GM21515 (cell line): ENCODE measurements around the gene GRAMD1C.
"Not testable (repeated sequence)": the region's sequence is repeated elsewhere in the genome, so short reads cannot be mapped to it uniquely, and the experiment has no call there.

Experiments used
- ATAC-seq: cut with Tn5 transposase; IDR thresholded peaks from one replicate; pipeline ENCODE4 v1.9.1; 2021; ENCODE audit not compliant: unreplicated experiment

Gene GRAMD1C

DNA sequence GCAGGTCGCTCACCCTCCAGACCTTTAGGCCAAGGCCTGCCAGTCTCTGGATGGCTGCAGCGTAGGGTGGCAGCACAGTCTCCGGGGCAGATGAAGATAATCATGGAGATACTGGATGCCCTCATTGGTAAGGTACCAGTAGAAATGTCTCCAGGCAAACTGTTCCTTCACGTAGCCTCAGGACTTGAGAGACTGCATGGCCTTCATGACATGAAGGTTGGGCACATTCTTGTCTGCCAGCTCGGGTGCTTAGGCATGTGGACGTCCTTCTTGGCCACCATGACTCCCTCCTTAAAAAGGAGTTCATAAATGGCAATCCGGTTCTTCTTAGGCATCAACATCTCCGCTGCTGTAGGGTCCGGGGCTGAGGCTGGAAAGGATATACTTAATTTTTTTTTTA is 11.8 kb downstream of the GRAMD1C start:
- ATAC-seq: not testable (repeated sequence)

DNA sequence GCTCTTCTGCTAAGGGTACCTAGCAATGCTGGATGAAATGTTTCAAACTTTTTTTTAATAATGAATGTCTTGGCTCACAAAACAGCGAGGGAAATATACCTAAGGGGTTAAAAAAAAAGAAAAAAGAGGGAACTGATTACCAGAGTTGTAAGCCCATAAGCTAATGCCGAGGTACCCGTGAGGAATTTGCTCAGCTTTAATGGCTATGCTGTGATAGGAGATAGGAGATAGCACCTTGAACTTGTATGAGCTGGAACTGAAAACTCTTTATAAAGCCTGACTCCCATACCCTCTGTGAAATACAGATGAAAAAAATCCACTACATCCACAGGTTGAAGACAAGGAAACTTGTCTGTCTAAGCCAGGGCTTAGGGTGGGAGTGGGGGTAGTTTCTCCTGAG is 13.9 kb downstream of the GRAMD1C start:
- ATAC-seq: no peak

DNA sequence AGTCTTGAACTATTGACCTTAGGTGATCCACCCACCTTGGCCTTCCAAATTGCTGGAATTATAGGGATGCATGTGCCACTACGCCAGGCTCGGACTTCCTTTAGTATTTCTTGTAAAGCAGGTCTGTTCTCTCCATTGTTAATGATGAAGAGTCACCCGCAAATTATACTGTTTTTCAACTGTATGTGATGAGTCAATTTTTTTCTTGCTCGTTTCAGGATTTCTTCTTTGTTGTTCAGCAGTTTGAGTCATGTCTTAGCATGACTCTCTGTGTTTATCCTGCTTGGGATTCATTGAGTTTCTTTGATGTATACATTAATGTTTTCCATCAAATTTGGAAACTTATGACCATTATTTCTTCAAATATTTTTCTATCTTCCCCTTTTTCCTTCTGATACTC is 28.9 kb downstream of the GRAMD1C start:
- ATAC-seq: no peak

DNA sequence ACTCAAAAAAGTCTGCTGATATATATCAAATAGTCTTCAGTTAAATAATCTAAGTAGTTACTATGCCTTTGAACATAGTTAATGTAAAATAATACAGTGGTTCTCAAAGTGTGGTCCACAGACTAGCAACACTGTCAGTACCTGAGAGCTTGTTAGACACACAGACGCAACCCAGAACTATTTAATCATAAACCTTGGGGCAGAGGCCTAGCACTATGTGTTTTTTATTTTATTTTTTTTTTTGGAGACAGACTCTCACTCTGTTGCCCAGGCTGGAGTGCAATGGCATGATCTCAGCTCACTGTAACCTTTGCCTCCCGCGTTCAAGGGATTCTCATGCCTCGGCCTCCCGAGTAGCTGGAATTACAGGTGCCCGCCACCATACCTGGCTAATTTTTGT is 34.7 kb downstream of the GRAMD1C start:
- ATAC-seq: no peak

DNA sequence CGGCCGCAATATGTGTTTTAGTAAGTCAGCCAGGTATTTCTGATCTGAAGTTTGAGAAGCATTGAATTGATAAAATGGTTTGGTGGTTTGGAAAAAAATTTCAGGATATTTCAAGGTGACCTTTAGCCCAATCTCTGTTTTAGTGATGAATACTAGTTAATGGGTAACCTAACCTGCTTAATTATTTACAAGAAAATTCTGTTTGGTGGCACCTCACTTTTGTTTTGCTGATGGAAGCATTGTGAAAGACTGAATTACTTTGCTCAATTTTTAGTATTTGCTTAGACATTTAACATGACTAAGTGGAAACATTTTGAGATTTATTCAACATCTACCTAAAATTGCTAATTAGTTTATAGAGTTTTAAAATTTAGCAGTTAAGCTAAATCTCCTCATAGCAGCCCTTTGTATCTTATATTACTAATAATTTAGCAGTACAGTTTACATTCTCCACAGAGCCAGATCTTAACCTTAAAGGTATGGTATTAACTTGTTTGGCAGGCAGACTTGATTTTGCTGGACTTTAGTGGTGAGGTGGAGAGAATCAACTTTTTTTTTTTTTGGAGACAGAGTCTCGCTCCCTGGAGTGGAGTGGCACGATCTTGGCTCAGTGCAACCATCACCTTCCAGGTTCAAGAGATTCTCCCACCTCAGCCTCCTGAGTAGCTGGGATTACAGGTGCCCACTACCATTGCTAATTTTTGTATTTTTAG is 35.4 kb downstream of the GRAMD1C start:
- no peak for ATAC-seq

DNA sequence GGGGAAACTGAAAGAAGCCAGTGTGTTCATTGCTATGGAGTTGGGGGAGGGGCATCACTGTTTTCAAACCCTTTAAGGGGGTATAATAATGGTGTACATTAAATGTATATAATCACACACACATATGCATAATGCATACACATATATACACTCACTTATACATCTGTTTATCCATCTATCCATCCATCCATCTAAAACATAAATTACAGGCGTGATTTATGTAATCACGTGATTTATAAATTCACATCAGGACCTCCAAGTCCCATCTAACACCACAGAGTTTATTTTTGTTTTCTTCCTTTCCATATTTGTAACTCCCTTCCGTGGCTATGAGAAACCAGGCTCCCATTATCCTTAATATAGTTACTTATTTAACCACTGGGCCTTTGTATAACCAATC is 39.8 kb downstream of the GRAMD1C start:
- ATAC-seq: no peak

DNA sequence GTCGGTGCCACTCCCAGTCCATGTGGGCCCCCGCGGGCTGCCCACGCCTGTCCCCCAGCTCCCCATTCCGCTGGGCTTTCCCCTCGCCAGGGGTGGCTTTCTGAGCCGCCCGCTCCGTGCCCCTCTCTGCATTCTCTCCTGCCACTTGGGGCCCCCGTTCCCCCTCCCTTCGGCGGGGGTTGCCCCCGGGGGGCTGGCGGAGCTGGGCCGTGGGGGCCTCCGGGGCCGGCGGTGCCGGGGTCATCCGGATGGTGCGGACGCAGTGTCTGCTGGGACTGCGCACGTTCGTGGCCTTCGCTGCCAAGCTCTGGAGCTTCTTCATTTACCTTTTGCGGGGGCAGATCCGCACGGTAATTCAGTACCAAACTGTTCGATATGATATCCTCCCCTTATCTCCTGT is 46.5 kb downstream of the GRAMD1C start:
- no peak for ATAC-seq

DNA sequence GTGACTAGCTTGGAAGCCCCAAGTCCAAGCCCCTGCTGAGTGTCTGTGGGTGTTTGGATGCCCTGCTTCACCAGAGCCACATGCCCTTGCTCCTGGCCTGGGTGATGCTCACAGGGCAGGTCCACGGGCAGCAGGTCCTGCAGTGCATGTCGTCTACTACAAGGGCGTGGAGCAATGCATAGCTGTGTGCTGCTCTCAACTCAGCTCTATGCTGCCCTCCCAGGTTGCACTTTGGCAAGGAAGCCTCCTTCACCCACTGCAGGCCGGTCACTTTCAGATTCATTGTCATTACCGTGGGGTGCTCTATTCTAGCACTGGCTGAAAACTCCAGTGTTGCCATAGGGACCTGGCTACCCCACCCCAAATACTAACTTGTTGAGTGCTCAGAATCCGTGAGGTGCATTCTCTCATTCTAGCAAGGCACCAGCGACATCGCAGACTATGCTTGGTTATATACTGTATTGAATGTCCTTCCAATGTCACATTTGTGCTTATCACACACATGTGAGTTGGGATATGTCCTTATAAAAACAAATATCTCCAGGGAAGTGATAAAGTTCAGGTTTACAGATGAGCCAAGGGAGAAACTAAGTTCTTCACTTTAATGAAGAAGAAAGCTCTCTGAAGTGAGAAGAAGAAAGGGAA is 51.8 kb downstream of the GRAMD1C start:
- no peak for ATAC-seq

DNA sequence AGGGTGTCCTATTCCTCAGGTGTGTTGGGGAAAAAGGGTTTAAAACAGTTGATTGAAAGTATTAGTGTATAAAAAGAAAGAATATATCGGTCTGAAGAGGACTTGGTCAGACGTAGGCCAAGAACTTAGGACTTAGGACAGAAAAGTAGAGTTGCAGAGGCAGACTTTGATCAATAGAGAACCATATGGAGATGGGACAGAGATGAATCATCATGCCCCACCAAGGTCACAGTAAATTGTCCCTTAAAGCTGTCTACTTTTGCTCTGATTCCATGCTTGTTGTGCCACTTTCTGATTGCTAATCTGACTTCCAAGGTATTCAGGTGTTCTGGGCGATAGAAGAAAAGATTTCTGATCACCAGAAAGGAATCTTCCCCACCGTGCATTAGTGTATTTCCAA is 56.3 kb downstream of the GRAMD1C start:
- no peak for ATAC-seq

DNA sequence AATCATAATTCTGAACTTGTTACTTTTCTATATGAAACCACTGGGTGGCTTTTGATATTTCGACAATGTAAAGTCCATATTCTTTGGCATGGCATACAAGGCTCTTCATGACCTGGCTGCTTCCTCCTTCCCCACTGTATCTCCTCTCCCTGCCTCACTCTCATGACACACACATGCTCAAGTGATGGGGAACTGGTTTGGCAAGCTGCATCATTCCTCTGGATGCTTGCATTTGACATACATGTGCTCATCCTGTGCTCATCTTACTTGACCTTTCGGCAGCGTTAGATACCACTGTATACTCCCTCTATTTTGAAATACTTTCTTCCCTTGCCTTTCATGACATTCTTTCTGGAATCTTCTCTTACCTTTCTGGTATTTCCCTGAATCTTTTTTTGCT is 57.4 kb downstream of the GRAMD1C start:
- no peak for ATAC-seq

DNA sequence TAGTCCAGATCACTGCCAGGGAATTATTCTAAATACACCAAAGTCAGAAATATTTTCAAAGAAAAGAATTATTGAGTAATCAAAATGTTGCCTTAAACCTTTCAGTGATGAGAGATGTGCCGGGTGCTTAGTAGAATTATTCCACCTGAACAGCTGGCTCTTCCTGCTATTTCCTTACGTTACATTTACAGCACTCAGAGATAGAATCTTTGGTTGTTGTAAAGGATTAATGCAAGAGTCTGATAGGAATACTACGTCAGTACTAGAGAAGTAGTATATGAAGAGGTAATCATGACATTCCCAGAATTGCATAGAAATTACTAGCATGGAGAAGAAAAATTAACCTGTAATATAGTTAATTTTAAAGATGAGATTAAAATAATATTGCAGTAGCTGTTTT is 58.3 kb downstream of the GRAMD1C start:
- no peak for ATAC-seq

DNA sequence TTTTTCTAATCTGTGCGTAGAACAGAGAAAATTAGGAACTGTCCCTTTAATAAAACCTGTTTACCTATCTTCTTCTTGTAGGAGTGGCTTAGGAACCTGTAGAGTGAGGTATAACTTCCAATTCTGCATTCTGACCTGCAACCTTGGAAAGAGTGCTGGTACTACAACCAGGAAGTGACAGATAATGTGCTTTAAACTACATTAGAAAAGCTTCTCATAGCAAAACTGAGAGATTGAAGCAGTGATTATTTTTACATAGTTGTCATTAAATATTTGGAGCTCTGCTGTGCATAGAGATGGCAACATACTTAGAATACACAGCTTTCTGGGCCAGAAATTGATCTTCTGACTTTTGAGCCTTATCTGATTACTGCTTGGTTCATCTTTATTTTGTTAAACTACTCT is 58.8 kb downstream of the GRAMD1C start:
- no peak for ATAC-seq

DNA sequence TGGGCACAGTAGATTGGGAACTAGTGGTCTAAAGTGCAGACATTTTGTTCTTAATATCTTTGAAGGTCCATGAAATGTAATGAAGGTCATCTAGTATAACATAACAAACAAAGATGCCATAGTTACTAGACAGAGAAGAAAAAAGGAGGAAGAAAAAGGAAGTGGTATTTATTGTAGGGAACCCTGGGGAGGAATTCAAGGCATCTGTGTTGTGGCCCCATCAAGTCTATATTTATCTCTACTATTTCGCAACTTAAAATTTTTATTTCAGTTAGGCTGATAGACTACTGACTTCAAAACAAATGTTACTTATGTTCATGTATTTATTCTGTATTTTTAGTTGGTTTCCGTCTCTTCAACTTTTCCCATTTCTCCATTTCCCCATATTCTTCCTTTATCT is 60.3 kb downstream of the GRAMD1C start:
- ATAC-seq: no peak

DNA sequence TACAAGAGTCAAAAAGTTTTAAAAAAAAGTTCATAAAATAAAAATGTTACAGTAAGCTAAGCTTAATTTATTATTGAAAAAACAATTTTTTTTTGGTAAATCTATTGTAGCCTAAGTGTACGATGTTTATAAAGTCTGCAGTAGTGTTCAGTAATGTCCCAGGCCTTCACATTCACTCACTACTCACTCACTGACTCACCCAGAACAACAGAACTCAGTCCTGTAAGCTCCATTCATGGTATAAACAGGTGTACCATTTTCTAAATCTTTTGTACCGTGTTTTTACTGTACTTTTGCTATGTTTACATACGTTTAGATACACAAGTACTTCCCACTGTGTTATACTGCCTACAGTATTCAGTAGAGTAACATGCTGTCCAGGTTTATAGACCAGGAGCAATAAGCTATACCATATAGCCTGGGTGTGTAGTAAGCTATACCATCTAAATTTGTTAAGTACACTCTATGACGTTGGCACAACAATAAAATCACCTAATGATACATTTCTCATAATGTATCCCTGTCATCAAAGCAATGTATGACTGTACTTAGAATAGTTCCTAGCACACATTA is 68.1 kb downstream of the GRAMD1C start:
- no peak for ATAC-seq

DNA sequence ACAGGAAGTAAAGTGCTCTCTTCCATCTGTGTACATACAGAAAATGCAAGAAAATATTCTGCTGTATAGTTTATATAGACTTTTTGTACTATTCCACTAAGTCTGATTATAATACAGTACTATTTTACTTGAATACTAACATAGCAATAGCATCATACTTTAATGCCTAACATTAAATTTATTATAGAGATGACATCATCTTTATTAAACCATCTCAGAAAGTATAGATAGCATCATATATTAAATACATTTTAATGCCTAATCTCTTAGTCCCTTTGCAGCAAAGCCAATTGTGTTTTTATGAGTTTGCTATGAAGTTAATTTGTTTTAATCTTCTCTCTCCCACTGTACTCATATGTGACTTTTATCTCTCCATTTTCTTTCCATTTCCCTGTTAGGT is 69.5 kb downstream of the GRAMD1C start:
- ATAC-seq: no peak

DNA sequence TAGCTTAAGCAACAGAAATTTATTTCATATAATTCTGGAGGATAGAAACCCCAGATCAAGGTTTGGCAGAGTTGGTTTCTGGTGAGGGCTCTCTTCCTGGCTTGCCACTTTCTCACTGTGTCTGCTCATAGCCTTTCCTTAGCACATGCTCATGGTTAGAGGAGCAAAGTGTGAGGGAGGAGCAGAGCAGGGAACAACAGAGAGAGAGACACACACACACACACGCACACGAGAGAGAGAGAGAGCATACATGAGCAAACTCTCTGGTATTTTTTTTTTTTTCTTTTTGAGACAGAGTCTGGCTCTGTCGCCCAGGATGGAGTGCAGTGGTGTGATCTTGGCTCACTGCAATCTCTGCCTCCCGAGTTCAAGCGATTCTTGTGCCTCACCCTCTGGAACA is 72.4 kb downstream of the GRAMD1C start:
- no peak for ATAC-seq

DNA sequence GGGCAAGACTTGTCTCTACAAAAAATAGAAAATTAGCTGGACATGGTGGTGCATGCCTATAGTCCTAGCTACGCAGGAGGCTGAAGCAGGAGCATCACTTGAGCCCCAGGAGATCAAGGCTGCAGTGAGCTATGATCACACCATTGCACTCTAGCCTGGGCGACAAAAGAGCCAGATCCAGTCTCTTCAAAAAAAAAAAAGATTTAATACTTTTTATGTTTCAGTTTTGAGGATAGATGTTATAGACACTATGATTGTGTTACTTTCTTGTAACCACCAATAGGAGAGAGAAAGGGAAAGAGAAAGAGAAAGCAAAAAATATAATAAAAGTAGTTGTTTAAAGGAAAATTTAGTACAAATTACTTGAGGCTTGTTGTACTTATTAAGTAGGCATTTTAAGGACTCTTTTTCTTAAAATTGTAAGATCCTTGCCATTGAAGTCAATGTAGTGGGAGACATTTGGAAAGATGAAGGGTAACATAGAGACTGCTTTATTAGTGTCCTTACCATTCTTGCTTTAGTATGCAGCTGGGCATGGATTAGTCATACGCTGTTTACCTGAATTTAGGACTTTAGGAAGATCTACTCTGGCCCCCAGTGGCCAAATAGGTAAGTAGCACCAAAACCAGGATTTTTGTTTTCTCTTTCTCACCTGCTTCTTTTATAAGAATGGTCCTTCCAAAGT is 74.1 kb downstream of the GRAMD1C start:
- peak; percentile 97 for ATAC-seq

DNA sequence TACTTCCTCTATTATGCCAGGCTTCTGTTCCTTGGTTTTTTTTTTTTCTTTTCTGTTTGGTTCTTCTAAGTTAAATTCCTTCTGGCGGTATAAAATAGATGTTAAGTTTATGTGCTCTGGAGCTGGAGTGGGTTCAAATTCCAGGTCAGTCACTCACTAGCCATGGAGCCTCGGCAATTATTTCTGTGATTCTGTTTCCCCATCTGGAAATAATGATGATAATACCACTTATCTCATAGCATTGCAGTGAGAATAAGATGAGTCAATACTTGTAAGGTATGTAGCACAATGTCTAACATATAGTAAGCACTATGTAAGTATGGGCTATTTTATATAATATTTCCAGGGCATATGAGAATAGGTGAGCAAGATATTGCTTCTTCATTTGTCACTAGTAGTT is 76.1 kb downstream of the GRAMD1C start:
- no peak for ATAC-seq

DNA sequence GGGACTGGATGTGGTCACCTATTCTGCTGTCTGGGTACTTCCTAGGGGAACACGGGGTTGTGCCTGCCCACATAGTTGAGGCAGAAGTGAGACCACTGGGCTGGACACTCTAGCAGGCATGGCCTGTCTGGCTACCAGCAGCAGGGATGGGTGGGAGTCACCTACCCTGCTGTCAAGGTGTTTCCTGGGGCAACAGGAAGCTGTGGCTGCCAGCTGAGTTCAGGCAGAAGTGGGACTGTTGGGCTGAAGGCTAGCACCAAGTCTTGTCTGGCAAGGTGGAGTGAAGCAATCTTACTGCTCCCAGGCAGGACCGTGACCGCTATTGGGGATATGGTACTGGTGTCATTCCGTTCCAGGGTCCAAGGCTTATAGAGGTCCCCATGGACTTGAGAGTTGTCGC is 89.0 kb downstream of the GRAMD1C start:
- ATAC-seq: no peak

DNA sequence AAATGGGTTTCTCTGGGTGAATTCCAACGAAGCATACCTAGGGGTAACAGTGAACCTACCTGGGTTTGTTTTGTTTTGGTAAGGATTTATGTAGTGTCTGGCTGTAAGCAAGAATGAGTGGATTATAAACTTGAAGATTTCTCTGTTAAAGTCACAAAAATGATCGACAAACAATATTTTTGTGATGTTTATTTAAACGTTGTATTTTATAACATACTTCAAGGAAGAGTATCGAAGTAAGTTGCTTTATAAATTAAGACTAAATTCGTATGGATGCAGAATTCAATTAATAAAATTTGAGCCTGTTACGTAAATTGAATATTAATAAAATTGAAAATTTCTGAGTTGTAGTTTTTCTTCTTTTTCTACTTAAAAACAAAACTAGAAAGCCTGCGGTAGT is 108.2 kb downstream of the GRAMD1C start:
- no peak for ATAC-seq

DNA sequence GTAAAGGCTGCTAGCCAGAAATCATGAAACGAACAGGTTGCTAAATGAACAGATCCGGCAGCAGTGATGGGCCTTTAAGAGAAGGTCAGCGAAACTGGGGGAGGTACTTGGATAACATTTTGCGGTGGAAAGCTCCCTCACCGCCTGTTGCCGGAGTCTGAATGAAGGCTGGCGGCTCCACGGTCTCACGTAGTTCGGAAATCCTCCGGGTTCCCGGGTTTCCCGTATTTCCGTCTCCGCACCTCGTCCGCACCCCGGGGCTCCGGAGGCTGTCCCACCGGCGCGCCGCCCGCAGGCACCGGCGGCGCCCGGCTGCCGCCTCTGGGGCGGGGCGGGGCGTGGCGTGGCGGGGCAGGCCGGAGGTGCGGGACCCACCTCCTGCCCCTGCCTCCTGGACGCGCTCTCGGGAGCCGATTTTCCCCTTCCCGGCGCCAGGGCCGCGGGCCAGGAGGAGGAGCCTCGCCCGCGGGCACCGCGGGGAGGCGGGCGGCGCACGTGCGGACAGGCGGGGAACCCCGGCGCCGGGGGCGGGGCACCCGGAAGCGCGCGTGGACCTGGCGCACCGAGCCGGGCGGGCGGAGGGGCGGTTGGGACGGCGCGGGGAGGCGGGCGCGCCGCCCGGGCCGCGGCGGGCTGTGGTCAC is 108.9 kb downstream of the GRAMD1C start, which contains the start of gene ZDHHC23:
TSS of gene ZDHHC23 (plus strand) at position 642 of the 643 bp plus-strand sequence. CDS start 790 bp downstream, outside the sequence.
- peak; percentile 78 for ATAC-seq
